ENCODE data around the gene AKAP9.
"Not testable (repeated sequence)": the region's sequence is repeated elsewhere in the genome, so short reads cannot be mapped to it uniquely, and the experiment has no call there.

AKAP9 gene

GRCh38 chr7:92137557-92137956 is 196.9 kb downstream of the AKAP9 start:
- DNase-seq = no peak

DNA sequence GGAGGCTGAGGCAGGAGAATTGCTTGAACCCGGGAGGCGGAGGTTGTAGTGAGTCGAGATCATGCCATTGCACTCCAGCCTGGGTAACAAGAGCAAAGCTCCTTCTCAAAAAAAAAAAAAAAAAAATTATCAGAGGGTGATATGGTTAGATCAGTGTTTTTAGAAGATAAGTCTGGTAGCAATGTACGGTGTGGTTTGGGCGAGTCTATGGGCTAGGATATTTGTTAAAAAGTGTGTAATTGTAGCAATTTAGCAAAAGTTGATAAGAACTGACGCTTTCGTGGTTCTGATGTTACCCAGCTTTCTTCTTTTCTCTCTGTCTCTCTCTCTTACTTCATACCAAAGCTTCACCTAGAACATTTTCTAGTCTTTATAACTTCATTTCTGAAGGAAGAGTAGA is 200.5 kb downstream of the AKAP9 start:
- no peak for DNase-seq

DNA sequence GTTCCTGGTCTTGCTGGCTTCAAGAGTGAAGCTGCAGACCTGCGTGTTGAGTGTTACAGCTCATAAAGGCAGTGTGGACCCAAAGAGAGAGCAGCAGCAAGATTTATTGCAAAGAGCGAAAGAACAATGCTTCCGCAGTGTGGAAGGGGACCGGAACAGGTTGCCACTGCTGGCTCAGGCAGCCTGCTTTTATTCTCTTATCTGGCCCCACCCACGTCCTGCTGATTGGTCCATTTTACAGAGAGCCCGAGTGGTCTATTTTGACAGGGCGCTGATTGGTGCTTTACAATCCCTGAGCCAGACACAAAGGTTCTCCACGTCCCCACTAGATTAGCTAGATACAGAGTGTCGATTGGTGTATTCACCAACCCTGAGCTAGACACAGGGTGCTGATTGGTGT is 202.1 kb downstream of the AKAP9 start:
- not testable (repeated sequence) for DNase-seq

- DNase-seq = not testable (repeated sequence)
Measured at GRCh38 chr7:92143192-92143880, 202.7 kb downstream of the AKAP9 start.

- DNase-seq = no peak
Measured at GRCh38 chr7:92149736-92150239, 209.1 kb downstream of the AKAP9 start.

- no peak for DNase-seq
Measured at GRCh38 chr7:92150450-92151017, 209.9 kb downstream of the AKAP9 start.

DNA sequence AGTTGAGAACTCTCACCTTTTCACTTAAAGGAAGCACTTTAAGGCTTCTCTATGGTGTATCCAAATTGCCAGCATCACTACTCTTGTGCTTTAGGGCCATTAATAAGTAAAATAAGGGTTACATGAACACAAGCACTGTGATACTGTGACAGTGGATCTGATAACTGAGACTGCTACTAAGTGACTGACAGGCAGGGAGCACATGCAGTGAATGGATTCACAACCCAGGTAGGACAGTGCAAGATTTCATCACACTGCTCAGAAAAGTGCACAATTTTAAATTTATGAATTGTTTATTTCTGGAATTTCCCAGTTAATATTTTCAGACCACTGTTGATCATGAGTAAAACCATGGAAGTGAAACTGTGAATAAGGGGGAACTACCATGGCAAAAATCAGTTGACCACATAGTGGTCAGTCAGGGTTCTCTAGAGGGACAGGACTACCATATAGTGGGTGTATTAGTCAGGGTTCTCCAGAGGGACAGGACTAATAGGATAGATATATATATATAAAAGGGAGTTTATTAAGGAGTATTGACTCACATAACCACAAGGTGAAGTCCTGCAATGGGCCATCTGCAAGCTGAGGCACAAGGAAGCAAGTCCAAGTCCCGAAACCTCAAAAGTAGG is 214.6 kb downstream of the AKAP9 start:
- DNase-seq = no peak

DNA sequence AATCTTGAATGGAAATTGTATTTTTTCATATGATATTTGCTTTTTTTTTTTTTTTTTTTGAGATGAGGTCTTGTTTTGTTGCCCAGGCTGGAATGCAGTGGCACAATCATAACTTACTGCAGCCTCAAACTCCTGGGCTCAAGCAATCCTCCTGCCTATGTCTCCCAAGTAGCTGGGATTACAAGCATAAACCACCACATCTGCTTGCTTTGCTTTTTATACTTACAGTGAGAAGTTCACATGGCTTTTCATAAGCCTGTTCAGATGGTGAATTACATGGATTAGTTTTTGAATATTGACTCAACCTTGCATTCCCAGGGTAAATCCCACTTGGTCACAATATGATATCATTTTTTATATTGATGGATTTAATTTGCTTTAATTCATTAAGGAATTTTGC is 216.3 kb downstream of the AKAP9 start:
- DNase-seq = no peak

DNA sequence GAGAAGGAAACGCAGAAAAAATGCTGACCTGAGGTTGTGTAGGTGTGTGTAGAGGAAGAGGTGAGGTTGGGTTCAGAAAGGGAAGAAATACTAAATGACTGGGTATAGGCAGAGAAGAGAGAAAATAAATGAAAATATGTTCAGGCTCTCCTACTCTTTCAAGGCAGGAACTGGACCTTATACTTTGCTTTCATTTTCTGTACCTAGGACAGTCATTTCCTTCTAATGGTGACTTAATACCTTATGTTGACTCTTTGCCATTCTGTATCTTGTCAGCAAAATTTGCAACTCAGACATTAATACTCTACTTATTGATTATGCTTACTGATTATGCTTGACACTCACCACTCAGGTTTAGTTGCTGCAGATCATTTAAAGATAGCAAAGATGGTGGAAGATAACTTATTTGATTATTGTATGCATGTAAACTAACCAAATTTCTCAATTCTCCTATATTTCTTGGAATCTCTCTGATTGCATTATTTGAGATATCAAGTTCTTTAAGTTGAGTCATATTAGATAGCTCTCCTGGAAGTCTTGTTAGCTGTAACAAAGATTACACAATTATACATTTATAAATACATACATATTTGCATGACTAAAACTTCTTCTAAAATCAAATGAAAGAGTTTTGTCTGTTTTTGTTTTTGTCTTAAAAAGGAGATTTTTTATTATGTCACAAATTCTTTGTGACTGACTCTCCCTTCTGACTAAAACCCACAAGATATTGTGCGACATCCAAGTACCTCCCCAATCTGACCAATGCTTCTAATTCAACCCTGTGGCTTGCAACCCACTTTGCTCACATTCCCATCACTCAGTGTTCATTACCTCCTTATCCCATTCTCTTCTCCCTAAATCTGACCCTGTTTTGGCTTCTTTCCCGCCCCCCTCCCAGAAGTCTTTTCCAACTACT is 218.3 kb downstream of the AKAP9 start:
- no peak for DNase-seq

All from CD4-positive, alpha-beta T cell treated with Interleukin-12 subunit alpha and Interleukin-12 subunit beta, for 1 hour (primary cell).